Sigmoid colon (tissue), 3 donors: ENCODE results near the gene QDPR.

Source experiments
- CTCF ChIP-seq, 4 experiments: fragments of 450-650 bp in 3 of 4; fragments of 200-600 bp in 1 of 4; IDR thresholded peaks; one replicate each; pipeline ENCODE4 v1.5.1; 2016 to 2019; ENCODE audit warnings: antibody characterized with exemption in 4 of 4, mild to moderate bottlenecking in 3 of 4, moderate library complexity in 2 of 4
- POLR2A ChIP-seq, 2 donors: fragments of 450-650 bp; IDR thresholded peaks; one replicate each; pipeline ENCODE4 v1.6.1; 2016; ENCODE audit warnings: antibody characterized with exemption in 2 of 2, mild to moderate bottlenecking in 2 of 2, moderate library complexity in 2 of 2

- no peak for TF ChIP-seq CTCF (IDR thresholded peaks at IDR 0.05)
- TF ChIP-seq POLR2A (IDR thresholded peaks at IDR 0.05), result no peak
Measured at GRCh38 chr4:17476853-17477252, 35.0 kb downstream of the QDPR start.
